HuH-7.5 (cell line): ENCODE measurements around the gene CLEC2D.
"Not testable (repeated sequence)": the region's sequence is repeated elsewhere in the genome, so short reads cannot be mapped to it uniquely, and the experiment has no call there.

Source experiments
- DNase-seq: peaks from one replicate; pipeline ENCODE4 v3.0.0; 2011; ENCODE audit warnings: low spot score

The CLEC2D gene

DNA sequence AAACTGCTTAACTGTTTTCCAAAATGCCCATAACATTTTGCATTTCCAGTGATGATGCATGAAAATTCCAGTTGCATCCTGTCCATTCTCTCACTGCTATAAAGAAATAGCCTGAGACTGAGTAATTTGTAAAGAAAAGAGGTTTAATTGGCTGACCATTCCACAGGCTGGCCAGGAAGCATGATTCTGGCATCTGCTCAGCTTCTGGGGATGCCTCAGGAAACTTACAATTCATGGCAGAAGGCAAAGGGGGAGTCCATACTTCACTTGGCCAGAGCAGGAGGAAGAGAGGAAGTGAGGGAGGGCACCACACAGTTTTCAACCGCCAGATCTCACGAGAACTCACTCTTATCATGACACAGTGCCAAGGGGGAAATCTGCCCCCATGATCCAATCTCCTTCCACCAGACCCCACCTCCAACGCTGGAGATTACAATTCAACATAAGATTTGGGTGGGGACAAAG lies 18.2 kb upstream of the CLEC2D start:
- DNase-seq: no peak

DNA sequence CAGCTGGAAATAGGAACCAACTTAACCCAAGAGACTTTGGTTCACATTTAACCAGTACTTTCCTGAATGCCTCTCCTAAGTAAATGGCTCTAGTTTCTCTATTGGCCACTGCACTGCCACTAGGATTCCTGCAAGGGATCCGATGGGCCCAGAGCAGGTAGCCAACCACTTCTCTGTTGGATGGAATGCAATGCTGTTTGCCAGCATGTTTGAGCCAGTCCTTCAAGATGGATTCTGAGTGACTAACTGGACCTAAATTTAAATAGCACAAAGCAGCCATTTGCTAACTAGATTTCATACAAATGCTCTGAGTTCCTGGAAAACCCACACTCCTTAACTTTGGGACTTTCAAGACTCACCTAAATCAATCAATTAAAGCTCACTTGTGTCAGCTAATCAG lies 9.5 kb upstream of the CLEC2D start:
- DNase-seq: no peak

DNA sequence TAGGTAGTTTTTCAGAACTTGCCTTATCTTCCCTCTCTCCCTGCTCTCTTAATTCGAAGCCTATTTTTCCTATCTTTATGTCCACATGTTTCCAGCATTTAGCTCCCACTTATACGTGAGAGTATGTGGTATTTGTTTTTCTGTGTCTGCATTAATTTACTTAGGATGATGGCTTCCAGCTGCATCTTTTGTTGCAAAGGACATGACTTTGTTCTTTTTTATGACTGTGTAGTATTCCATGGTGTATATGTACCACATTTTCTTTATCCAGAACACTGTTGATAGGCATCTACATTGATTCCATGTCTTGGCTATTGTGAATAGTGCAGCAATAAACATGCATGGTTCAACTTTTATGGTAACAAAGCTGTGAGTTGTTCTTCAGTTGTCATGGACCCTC lies 7.8 kb upstream of the CLEC2D start:
- DNase-seq: no peak

DNA sequence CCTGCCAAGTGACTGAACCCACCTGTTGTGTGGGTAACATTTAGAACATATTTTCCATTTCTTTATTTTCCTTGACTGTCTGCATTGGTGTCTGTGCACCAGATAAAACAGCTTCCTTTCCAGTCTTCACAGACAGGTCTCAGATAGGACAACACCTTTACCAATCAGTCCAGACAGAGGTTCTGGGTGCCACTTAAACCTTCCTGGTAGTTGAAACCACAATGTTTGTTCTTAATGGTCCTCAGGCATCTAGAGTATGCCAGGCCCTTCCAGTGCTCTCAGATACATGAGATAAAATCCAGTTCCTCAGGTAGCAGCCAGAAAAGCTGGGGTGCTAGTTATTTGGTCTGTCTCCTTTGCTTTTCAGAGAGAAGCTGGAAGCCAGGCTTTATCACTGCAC lies 7.0 kb upstream of the CLEC2D start:
- no peak for DNase-seq

DNA sequence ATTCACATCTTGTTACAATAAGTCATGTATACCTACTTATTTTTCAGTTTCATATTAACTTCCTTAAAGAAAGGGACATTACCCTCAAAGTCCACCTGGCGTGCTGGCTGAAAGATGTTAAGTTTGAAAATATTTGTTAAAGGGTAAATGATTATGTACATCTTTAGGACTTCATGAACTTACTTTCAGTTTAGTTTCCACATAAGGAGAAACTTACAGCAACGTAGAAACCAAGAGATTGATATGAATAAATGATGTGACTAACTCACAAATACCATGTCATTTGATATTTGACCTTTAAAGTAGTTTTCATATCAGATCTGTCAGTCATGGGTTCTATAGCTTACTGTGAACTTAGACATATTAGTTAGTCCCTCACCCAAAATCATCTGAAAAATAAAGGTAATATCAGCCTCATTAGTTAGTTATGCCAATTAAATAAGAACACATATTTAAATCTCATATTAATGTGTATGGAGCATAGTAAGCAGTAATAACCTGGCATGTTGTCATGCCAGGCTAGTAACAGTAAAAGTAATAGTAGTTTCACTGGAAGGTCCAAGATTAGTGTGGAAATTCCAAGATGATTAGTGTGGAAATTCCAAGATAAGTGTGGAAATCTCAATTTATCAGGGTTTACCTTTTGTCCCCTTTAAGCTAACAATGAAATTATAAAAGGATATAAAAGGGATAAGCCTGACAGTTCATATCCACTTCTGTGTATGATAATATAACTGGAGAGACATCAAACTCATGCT lies 1.9 kb upstream of the CLEC2D start:
- no peak for DNase-seq

DNA sequence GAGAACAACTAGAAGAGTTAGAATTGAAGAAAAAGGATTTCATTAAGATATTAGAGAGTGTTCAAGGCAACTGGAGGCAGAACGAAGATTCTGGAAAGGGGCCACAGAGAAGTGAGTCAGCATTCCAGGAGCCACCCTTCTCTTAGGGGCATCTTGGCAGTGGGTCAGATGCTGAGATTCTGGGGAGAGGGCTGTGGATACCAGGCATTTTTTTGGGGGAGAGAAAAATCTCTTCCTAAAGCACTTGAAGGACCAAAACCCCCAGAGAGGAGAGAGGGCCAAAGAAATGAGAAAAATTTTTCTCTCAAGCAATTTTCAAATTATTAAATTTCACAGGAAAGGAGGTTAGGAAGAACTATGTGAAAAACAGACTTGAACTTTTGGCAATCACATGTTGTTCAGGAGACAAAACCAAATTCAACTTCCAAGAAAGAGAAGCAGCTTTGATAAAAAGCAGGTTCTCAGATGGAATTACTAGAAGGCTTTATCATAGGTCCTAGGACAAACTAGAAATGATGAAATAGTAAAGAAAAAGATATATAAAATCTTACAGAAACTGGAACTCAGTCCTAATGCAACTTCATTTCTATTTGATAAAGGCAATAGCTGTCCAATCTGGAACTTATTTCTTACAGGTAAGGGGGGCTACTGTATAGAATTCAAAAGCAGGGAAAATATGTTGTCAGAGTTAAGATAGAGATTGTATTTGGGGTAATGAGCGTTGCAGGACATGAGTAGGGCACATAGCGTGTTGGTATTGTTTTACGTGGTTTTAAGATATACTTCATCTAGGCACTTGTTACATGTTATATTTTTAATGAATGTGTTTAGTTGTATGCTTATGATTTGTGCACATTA lies 1.1 kb upstream of the CLEC2D start:
- no peak for DNase-seq

DNA sequence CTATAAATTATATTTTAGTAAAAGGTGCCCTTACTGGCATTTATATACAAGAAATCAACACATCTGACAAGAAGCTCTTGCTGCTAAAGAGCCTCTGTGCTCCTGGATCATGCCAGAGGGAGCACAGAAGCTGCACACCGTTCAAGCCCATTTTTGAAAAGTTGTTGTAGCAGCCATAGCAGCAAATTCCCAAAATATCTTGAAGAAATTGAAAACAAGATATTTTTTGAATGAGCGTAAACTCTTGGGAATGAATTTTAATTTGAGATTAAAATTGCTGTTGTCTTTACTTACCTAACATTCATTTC lies 540 bp upstream of the CLEC2D start:
- DNase-seq: no peak

DNA sequence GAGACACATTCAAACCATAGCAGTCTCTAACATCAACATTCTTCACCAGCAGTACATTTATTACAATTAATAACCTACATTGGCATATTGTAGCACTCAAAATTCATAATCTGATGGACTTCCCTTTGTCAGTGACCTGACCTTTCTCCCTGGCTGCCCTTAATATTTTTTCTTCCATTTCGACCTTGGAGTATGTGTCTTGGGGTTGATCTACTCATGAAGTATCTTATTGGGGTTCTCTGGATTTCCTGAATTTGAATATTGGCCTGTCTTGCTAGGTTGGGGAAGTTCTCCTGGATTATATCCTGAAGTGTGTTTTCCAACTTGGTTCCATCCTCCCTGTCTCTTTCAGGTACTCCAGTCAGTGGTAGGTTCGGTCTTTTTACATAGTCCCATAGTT lies 2.8 kb downstream of the CLEC2D start:
- DNase-seq: not testable (repeated sequence)

DNA sequence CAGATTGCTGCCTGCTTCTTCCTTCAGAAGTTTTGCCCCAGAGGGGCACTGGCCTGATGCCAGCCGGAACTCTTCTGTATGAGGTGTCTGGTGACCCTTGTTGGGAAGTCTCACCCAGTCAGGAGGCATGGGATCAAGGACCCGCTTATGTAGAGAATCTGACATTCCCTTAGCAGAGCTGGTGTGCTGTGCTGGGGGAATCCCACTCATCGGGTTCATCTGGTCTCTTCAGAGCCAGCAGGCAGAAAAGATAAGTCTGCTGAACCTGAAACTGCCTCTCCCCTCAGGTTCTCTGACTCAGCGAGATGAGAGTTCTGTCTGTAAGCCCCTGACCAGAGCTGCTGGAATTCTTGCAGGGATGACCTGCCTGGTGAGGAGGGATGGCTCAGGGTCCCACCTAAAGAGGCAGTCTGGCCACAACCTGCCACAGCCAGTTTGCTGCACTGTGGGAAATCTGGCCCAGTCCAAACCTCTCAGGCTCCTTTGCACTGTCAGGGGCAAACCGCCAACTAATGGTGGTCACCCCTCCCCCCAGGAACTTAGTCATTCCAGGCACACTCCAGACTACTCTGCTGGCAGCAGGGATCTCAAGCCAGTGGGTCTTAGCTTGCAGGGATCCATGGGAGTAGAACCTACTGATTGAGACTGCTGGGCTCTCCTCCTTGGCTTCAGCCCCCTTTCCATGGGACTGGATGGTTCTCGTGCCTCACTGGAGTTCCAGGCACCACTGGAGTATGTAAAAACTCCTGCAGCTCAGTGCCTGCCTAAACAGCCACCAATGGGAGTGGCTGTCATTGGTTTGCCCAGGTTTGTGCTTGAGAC lies 4.1 kb downstream of the CLEC2D start:
- no peak for DNase-seq

DNA sequence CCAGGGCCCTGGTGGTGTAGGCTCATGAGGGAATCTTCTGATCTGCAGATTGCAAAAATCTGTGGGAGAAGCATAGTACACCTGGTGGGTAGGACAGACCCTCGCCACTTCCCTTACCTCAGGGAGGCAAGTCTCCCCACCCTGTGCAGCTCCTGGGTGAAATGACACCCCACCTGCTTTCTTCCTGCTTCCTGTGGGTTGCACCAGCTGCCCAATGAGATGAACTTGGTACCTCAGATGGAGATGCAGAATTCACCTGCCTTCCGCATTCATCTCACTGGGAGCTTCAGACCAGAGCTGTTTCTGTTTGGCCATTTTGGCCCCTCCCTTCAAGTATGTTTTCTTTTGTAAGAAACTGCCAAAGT lies 4.7 kb downstream of the CLEC2D start:
- DNase-seq: no peak

DNA sequence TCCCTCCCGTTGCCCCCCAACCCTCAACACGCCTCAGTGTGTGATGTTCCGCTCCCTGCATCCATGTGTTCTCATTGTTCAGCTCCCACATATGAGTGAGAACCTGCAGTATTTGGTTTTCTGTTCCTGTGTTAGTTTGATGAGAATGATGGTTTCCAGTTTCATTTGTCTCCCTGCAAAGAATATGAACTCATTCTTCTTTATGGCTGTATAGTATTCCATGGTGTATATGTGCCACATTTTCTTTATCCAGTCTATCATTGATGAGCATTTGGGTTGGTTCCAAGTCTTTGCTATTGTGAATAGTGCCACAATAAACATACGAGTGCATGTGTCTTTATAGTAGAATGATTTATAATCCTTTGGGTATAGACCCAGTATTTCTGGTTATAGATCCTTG lies 13.0 kb downstream of the CLEC2D start:
- DNase-seq: not testable (repeated sequence)

DNA sequence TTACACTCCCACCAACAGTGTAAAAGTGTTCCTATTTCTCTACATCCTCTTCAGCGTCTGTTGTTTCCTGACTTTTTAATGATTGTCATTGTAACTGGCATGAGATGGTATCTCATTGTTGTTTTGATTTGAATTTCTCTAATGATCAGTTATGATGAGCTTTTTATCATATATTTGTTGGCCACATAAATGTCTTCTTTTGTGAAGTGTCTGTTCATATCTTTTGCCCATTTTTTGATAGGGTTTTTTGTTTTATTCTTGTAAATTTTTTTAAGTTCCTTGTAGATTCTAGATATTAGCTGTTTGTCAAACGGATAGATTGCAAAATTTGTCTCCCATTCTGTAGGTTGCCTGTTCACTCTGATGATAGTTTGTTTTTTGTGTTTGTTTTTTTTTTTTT lies 13.4 kb downstream of the CLEC2D start:
- not testable (repeated sequence) for DNase-seq

DNA sequence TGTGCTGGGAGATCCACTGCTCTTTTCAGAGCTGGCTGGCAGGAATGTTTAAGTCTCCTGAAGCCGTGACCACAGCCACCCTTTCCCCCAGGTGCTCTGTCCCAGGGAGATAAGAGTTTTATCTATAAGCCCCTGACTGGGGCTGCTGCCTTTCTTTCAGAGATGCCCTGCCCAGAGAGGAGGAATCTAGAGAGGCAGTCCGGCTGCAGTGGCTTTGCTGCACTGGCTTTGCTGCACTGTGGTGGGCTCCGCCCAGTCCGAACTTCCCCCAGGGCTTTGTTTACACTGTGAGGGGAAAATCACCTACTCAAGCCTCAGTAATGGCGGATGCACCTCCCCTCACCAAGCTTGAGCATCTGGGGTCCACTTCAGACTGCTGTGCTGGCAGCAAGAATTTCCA lies 15.9 kb downstream of the CLEC2D start:
- not testable (repeated sequence) for DNase-seq

DNA sequence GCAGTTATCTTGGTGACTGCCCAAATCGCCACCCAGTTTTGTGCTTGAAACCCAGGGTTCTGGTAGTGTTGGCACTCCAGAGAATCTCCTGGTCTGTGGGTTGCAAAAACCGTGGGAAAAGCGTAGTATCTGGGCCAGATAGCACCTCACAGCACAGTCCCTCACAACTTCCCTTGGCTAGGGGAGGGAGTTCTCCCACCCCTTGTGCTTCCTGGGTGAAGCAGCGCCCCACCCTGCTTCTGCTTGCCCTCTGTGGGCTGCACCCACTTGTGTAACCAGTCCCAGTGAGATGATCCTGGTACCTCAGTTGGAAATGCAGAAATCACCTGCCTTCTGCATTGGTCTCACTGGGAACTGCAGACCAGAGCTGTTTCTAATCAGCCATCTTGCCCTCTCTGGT lies 16.4 kb downstream of the CLEC2D start:
- DNase-seq: no peak

DNA sequence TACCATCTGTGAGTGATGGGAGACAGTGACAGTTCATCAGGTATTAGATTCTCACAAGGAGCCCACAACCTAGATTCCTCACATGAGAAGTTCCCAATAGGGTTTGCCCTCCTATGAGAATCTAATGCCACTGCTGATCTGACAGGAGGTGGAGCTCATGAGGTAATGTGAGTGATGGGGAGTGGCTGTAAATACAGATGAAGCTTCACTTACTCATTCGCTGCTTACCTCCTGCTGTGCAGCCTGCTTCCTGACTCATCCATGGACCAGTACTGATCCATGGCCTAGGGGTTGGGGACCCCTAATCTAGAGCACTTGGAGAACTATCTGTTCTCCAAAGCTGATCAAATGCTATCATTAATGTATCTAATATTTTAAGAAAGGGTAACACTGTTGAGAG lies 17.7 kb downstream of the CLEC2D start:
- no peak for DNase-seq

DNA sequence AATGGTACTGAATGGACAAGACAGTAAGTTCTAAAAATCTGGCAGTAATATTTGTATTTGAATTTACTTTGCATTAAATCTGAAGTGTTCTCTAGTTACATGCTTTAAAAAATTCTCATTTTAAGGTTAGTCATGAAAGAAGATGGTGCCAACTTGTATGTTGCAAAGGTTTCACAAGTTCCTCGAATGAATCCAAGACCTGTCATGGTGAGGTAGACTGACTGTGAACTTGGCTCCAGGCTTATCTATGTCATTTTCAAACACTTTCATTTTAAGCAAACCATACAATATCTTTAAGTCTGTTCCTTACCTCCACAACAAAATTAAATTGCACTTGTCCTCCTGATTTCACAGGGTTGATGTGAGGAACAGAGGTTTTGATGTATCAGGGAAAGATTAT lies 23.4 kb downstream of the CLEC2D start:
- DNase-seq: no peak

DNA sequence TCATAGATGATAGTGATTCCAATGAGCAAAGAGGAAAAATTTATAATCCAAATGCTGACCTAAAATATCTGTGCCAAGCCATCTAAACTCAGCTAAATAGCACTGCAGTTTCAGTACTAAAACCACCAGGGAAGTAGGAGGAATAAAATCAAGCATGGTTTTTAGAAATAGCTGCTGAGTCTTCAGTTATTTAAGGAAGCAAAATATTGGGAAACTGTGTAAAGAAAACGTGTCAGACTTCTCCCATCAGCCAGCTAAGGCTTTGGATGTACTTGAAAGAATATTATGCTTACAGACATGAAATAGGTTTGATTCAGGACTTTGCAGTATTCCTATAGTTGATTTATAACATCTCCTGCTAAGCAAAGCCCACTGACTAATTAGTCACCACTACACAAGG lies 24.7 kb downstream of the CLEC2D start:
- no peak for DNase-seq

DNA sequence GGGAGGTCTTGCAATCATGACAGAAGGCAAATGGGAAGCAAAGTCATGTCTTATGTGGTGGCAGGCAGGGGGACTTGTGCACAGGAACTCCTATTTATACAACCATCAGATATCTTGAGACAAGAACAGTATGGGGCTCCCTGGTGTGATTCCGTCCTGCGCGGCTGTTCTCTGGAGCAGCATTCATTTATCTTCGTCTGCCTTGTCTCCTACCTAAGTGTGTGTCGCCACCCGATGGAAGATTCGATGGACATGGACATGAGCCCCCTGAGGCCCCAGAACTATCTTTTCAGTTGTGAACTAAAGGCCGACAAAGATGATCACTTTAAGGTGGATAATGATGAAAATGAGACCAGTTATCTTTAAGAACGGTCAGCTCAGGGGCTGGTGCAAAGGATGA lies 25.6 kb downstream of the CLEC2D start:
- DNase-seq: not testable (repeated sequence)

DNA sequence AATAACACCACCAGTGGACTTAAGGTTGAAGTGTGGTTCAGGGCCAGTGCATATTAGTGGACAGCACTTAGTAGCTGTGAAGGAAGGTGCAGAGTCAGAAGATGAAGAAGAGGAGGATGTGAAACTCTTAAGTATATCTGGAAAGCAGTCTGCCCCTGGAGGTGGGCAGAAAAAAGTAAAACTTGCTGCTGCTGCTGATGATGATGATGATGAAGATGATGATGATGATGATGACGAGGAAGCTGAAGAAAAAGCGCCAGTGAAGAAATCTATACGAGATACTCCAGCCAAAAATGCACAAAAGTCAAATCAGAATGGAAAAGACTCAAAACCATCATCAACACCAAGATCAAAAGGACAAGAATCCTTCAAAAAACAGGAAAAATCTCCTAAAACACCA lies 26.1 kb downstream of the CLEC2D start:
- not testable (repeated sequence) for DNase-seq

DNA sequence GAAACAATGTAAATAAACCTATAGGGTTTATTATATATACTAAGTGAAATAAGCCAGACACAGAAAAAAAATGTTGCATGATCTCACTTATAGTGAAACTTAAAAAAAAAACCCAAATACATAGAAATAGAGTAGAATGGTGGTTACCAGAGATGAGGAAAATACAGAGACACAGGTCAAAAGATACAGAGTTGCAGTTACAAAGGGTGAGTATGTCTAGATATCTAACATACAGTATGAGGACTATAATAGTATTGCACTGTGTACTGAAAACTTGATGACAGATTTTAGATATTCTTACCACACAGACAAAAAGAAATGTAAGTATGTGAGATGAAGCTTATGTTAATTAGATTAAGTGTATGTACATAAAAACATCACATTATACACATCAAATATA lies 28.1 kb downstream of the CLEC2D start:
- no peak for DNase-seq

DNA sequence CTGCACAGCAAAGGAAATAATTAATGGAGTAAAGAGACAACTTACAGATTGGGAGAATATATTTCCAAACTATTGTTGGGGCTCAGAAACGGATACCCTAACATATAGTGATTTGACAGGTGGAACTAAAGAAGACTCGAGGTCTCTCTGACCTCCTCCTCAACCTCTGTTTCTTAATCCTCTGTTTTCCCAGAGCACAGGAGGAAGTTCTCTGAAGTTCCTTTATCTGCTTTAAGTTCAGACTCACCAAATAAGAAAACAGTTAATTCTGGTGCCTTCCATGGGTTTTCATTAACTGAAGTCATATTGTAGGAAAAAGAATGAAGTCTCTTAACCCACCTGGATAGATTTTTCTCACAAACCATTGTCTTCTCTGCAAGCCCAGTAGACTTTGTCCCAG lies 29.2 kb downstream of the CLEC2D start:
- DNase-seq: no peak

DNA sequence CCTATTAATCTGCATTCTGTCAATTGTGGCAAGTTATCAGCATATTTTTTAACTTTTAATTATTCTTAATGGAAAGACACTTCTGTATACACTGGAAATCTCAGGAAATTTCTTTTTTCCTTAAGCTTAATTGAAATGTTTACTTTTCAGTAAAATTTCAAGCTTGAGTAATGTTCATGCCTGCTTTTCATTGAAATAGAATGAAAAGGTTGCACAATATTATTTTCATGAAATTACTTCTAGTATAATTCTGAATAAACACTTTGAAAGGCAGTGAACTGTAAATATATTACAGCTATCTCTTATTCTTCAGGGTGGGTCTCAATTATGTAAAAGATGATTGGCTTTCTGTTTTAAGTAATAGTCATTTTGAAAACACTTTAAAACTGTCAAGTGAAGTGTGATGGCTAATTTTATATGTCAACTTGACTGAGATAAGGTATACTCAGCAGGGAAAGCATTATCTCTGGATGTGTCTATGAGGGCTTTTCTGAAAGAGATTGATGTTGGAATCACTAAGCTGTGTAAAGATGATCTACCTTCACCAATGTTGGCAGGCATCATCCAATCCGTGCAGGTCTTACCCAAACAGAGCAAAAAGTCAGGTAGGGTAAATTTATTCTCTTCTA lies 29.9 kb downstream of the CLEC2D start:
- no peak for DNase-seq
